Smooth muscle cell (in vitro differentiated cells): Measurements from ENCODE around the gene SCUBE1. TPM values are rescaled to one million over a fixed set of nuclear protein-coding genes. Genes with fewer than 3 reads are reported as not detected.

ENCODE experiments used
- DNase-seq: peaks from one replicate; lab custom pipeline; 2025; ENCODE audit not compliant: unreplicated experiment; lab: John Stamatoyannopoulos, UW
- H2AFZ ChIP-seq: fragments of 200-600 bp; sonication (generic); 2 replicates; pipeline ENCODE4 v1.6.0; 2016; ENCODE audit warnings: antibody characterized with exemption, low read depth, mild to moderate bottlenecking
- H3F3A ChIP-seq: fragments of 200-600 bp; sonication (generic); 2 replicates; pipeline ENCODE4 v1.6.0; 2017; ENCODE audit warnings: antibody characterized with exemption, low read depth
- H3K27ac ChIP-seq: fragments of 200-600 bp; sonication (generic); 2 replicates; pipeline ENCODE4 v1.5.1; 2016; ENCODE audit warnings: low read depth, mild to moderate bottlenecking
- H3K27me3 ChIP-seq: fragments of 200-600 bp; sonication (generic); 2 replicates; pipeline ENCODE4 v1.6.1; 2016; ENCODE audit warnings: low read depth, mild to moderate bottlenecking
- H3K36me3 ChIP-seq: fragments of 200-600 bp; sonication (generic); 2 replicates; pipeline ENCODE4 v1.5.1; 2016; ENCODE audit warnings: low read depth
- H3K4me1 ChIP-seq: fragments of 200-600 bp; sonication (generic); 2 replicates; pipeline ENCODE4 v1.5.1; 2016; ENCODE audit warnings: low read depth
- H3K4me2 ChIP-seq: fragments of 200-600 bp; sonication (generic); 2 replicates; pipeline ENCODE4 v1.6.0; 2016; ENCODE audit warnings: mild to moderate bottlenecking
- H3K4me3 ChIP-seq: fragments of 200-600 bp; sonication (generic); 2 replicates; pipeline ENCODE4 v1.5.1; 2016; ENCODE audit warnings: mild to moderate bottlenecking
- H3K79me2 ChIP-seq: fragments of 200-600 bp; sonication (generic); 2 replicates; pipeline ENCODE4 v1.6.0; 2016; ENCODE audit warnings: low read depth, mild to moderate bottlenecking
- H3K9ac ChIP-seq: fragments of 200-600 bp; sonication (generic); 2 replicates; pipeline ENCODE4 v1.6.0; 2016; ENCODE audit warnings: low read depth
- H3K9me3 ChIP-seq: fragments of 200-600 bp; sonication (generic); replicated peaks from 2 replicates; pipeline ENCODE4 v1.5.1; 2016; ENCODE audit warnings: low read depth
- H4K20me1 ChIP-seq: fragments of 200-600 bp; sonication (generic); 2 replicates; pipeline ENCODE4 v1.6.0; 2016; ENCODE audit warnings: low read depth
- WGBS: methylation state at CpG from one replicate; pipeline ENCODE4 v1.1.7; 2016; ENCODE audit warnings: low lambda C conversion rate; 5-methylcytosine and 5-hydroxymethylcytosine counted together
- polyA plus RNA-seq: library from polyadenylated mRNA; unstranded; fragments of >200 nt; fragmentation: Nextera tagmentation; extraction: Ambion mirVana; gene quantifications from 2 replicates; pipeline ENCODE4 v1.2.1, GENCODE V29; 2016
- total RNA-seq: library from RNA; depleted of rRNA; stranded (reverse); fragments of >200 nt; gene quantifications from 2 replicates; pipeline ENCODE4 v1.2.3, GENCODE V29; 2014
- TF ChIP-seq, protein P1 (sequence below): fragments of 200-600 bp; sonication (generic); IDR thresholded peaks from 2 replicates; pipeline ENCODE4 v1.5.1; 2017; ENCODE audit warnings: borderline replicate concordance, mild to moderate bottlenecking, antibody characterized with exemption; ENCODE audit not compliant: insufficient read depth, poor library complexity, severe bottlenecking

The SCUBE1 gene
- total and polyA plus RNA-seq, 2 experiments from 2014 or later, result 13.4 to 16.3 TPM

DNA sequence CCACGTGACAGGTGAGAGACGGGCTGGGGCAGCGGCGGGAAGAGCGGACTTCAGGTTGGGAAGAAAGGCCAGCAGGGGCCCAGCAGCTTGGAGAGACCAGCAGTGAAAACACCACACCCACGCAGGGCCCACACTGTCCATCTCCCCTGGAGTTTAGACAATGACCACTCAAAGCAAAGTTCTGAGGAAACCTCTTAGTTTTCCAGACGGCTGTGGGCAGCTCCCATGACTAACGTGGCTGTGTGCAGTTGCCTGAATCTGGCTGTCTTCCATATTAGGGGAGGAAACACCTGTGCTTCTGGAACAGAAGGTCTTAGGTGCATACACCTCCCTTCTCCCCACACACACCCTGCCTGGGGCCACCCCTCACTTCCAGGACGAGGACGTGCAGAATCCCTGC is 85.6 kb downstream of the SCUBE1 start:
- Histone ChIP-seq H3K27me3 (no peaks in the 10 kb centered on the region), H3K79me2 (no peaks in the 10 kb centered on the region), H3K9ac (no peak overlapping the region), H2AFZ (no peak overlapping the region), H4K20me1 (no peaks in the 10 kb centered on the region), H3K4me3 (no peak overlapping the region), H3K4me1 (no peaks in the 10 kb centered on the region), H3K36me3 (no peaks in the 10 kb centered on the region), H3F3A (no peaks in the 10 kb centered on the region), H3K27ac (no peak overlapping the region), H3K4me2 (no peak overlapping the region), H3K9me3 (no peaks in the 10 kb centered on the region)
- WGBS, result 88% methylated on average over 10 of the region's 10 CpGs
- TF ChIP-seq, protein P1, sequence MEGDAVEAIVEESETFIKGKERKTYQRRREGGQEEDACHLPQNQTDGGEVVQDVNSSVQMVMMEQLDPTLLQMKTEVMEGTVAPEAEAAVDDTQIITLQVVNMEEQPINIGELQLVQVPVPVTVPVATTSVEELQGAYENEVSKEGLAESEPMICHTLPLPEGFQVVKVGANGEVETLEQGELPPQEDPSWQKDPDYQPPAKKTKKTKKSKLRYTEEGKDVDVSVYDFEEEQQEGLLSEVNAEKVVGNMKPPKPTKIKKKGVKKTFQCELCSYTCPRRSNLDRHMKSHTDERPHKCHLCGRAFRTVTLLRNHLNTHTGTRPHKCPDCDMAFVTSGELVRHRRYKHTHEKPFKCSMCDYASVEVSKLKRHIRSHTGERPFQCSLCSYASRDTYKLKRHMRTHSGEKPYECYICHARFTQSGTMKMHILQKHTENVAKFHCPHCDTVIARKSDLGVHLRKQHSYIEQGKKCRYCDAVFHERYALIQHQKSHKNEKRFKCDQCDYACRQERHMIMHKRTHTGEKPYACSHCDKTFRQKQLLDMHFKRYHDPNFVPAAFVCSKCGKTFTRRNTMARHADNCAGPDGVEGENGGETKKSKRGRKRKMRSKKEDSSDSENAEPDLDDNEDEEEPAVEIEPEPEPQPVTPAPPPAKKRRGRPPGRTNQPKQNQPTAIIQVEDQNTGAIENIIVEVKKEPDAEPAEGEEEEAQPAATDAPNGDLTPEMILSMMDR, result no peak
- no peak for DNase-seq

DNA sequence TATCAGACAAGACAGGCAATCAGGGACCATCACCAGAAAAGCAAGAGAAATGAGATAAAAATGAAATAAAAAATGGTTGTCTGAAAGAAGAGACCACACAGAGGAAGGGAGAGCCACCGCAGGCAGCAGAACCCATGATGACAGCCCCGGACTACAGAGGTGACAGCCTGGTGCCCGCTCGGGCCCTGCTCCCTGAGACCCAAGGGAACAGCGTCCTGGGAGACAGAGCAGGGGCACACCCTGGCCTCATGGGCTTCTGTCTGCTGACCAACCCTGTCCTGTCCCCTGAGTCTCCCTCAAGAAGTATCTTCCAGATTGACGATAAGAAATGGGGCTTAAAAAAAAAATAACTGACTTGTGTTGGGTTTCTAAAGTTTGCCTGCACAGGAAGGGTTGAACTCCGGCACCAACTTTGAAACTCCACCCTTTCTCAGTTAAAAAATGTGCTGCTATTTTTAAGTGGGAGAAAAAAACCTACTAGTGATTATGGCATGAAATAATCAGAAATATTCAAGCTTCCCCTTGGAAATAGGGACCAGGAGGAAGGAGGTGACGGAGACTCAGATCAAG is 86.1 kb downstream of the SCUBE1 start:
- Histone ChIP-seq H3K4me3 (no peak overlapping the region), H3K27me3 (no peaks in the 10 kb centered on the region), H3F3A (no peaks in the 10 kb centered on the region), H3K4me2 (no peak overlapping the region), H4K20me1 (no peaks in the 10 kb centered on the region), H3K4me1 (no peaks in the 10 kb centered on the region), H3K9me3 (no peaks in the 10 kb centered on the region), H3K36me3 (no peaks in the 10 kb centered on the region), H2AFZ (no peak overlapping the region), H3K9ac (no peak overlapping the region), H3K27ac (no peak overlapping the region), H3K79me2 (no peaks in the 10 kb centered on the region)
- TF ChIP-seq, protein P1, result no peak
- WGBS, result 96% methylated on average over 8 of the region's 8 CpGs
- no peak for DNase-seq

DNA sequence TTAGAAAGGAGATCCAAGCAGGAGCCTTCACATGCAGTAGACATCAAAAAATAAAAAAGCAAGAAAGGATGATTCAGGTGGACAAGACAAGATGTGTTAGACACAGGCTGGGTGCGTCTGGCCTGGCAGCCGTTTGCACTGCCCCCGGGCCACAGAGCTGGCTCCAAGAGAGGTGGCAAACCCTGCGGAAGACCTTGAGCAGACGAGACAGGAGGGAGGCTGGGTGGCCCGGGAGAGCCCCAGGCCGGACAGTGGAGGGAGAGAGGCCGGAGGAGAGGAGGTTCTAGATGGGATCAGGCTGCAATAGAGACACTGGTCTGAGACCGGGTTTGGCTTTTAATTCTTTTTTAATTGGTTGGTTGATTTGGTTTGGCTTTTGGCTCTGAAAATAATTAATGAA is 86.6 kb downstream of the SCUBE1 start:
- Histone ChIP-seq H3F3A (no peaks in the 10 kb centered on the region), H3K27ac (no peak overlapping the region), H2AFZ (no peak overlapping the region), H3K4me1 (no peaks in the 10 kb centered on the region), H3K4me3 (no peak overlapping the region), H3K79me2 (no peaks in the 10 kb centered on the region), H3K9ac (no peak overlapping the region), H3K9me3 (no peaks in the 10 kb centered on the region), H3K4me2 (no peak overlapping the region), H4K20me1 (no peaks in the 10 kb centered on the region), H3K27me3 (no peaks in the 10 kb centered on the region), H3K36me3 (no peaks in the 10 kb centered on the region)
- DNase-seq, result no peak
- 94% methylated on average over 9 of the region's 9 CpGs for whole genome bisulfite sequencing
- TF ChIP-seq, protein P1, result no peak

DNA sequence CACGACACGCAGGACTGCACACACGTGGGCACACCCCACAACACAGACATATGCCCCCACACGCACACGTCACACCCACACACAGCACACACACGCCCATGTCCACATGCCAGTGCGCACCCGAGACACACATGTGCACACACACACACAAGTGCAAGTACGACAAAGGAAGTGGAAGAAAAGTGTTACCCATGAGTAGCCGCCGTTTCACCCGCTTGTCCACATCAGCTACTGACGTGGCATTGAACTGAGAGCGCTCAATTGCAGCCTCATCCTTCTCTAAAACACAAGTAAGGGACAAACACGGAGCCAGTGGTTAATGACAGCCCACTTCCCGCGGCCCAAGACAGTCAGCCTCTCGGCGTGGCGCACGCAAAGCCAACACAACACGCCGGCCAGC is 87.9 kb downstream of the SCUBE1 start:
- no peak overlapping the region for H3K9ac ChIP-seq
- H3K4me1 ChIP-seq, result no peaks in the 10 kb centered on the region
- no peaks in the 10 kb centered on the region for H3K36me3 ChIP-seq
- H3K4me3 ChIP-seq, result no peak overlapping the region
- TF ChIP-seq, protein P1, result no peak
- 96% methylated on average over 23 of the region's 23 CpGs for WGBS
- no peak overlapping the region for H2AFZ ChIP-seq
- DNase-seq, result no peak
- H4K20me1 ChIP-seq, result no peaks in the 10 kb centered on the region
- no peak overlapping the region for H3K4me2 ChIP-seq
- H3F3A ChIP-seq, result no peaks in the 10 kb centered on the region
- H3K79me2 ChIP-seq, result no peaks in the 10 kb centered on the region
- H3K27ac ChIP-seq, result no peak overlapping the region
- no peaks in the 10 kb centered on the region for H3K27me3 ChIP-seq
- no peaks in the 10 kb centered on the region for H3K9me3 ChIP-seq
